K562 (cell line): ENCODE results near the gene NUPR1.

Source experiments
- CBX5 ChIP-seq: IDR thresholded peaks from 2 replicates; pipeline ENCODE4 v1.6.1; 2014; ENCODE audit warnings: low read depth, borderline replicate concordance
- CREB1 ChIP-seq, 2 experiments: sonication (generic) in 1 of 2; formaldehyde crosslinking in 1 of 2; IDR thresholded peaks; 2 replicates each; pipeline versions ENCODE4 v1.6.1 to v1.8.0; 2012 to 2022; ENCODE audit warnings: inconsistent platforms in 1 of 2, mild to moderate bottlenecking in 1 of 2, missing genetic modification reagents in 1 of 2, moderate library complexity in 1 of 2
- EP400 ChIP-seq: fragments of 450-650 bp; IDR thresholded peaks from 2 replicates; pipeline ENCODE4 v1.6.1; 2017; ENCODE audit warnings: antibody characterized with exemption, mild to moderate bottlenecking, moderate library complexity
- FOXO4 ChIP-seq: fragments of 450-650 bp; formaldehyde crosslinking; IDR thresholded peaks from 2 replicates; pipeline ENCODE4 v1.4.0; 2020; ENCODE audit warnings: mild to moderate bottlenecking, moderate library complexity
- U2AF1 ChIP-seq: fragments of 200-400 bp; formaldehyde crosslinking; optimal IDR thresholded peaks from 2 replicates; pipeline ENCODE3; 2017; ENCODE audit warnings: mild to moderate bottlenecking, low read depth, low read length, moderate library complexity

GRCh38 chr16:28505489-28506137, 33.2 kb downstream of the NUPR1 start:
- no peak for TF ChIP-seq CBX5
- TF ChIP-seq EP400: no peak
- no peak for TF ChIP-seq FOXO4
- TF ChIP-seq U2AF1: no peak
- no peak for TF ChIP-seq CREB1 (IDR thresholded peaks at IDR 0.05)
- TF ChIP-seq CREB1 (CRISPR knock-in tag; IDR thresholded peaks at IDR 0.05): no peak
